ENCODE results near the gene CDC42EP5.
"Not testable (repeated sequence)": the region's sequence is repeated elsewhere in the genome, so short reads cannot be mapped to it uniquely, and the experiment has no call there.

The CDC42EP5 gene

GRCh38 chr19:54473071-54473891 lies at the start of gene CDC42EP5:
Gene CDC42EP5, minus strand, starts transcription at chr19:54473296. Its CDS starts 7,749 bp downstream, at chr19:54465547.
- Histone ChIP-seq H3K9ac (ENCODE audit: low read depth, low read length) (no peak within 1 kb of the TSS), H3K36me3 (ENCODE audit: control insufficient read depth, insufficient read depth, low read length) (no peaks in the 10 kb centered on the region), H3K4me1 (ENCODE audit: control insufficient read depth, insufficient read depth, low read length) (peaks cover 11% of the 10 kb centered on the region; the same call in 1 of the 2 replicates), H3K27ac (ENCODE audit: low read depth, low read length) (no peak within 1 kb of the TSS), H3K27me3 (ENCODE audit: control insufficient read depth, insufficient read depth, low read length) (peaks cover 22% of the 10 kb centered on the region), H3K9me3 (ENCODE audit: control insufficient read depth, insufficient read depth, low read length) (no peaks in the 10 kb centered on the region), H3K4me3 (ENCODE audit: low read depth, low read length) (no peak within 1 kb of the TSS)

DNA sequence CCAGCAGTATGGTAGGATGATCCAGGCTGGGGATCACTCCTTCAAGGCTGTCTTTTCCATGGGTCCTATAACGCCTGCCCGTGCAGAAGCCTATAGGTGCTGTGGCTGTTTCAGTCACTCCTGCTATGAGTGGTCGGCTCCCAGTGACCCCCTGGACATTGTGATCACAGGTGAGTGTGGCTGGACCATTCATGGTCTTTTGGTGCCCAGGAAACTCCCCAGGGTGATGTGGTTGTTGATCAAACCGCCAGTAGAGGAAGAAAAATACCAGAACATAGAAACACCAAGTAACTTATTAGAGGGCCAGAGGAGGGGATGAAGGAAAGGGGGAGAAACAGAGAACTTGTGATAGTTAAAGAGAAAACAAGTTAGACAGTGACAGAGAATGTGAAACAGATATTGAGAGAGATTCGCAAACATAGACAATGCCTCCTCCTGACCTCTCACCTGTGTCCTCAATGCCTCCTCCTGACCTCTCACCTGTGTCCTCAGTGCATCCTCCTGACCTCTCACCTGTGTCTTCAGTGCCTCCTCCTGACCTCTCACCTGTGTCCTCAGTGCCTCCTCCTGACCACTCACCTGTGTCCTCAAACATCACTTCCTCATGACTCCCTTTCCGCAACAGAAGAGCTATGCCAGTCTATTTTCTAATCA lies 48.9 kb upstream of the CDC42EP5 start:
- Histone ChIP-seq H3K27ac (ENCODE audit: low read depth, low read length) (no peak overlapping the region), H3K9me3 (ENCODE audit: control insufficient read depth, insufficient read depth, low read length) (peaks cover 84% of the 10 kb centered on the region), H3K4me1 (ENCODE audit: control insufficient read depth, insufficient read depth, low read length) (no peaks in the 10 kb centered on the region), H3K36me3 (ENCODE audit: control insufficient read depth, insufficient read depth, low read length) (no peaks in the 10 kb centered on the region), H3K27me3 (ENCODE audit: control insufficient read depth, insufficient read depth, low read length) (no peaks in the 10 kb centered on the region), H3K9ac (ENCODE audit: low read depth, low read length) (no peak overlapping the region), H3K4me3 (ENCODE audit: low read depth, low read length) (no peak overlapping the region)

GRCh38 chr19:54521022-54521859 lies 48.1 kb upstream of the CDC42EP5 start:
- H3K4me1 ChIP-seq (ENCODE audit: control insufficient read depth, insufficient read depth, low read length): no peaks in the 10 kb centered on the region
- no peak overlapping the region for H3K27ac ChIP-seq (ENCODE audit: low read depth, low read length)
- H3K36me3 ChIP-seq (ENCODE audit: control insufficient read depth, insufficient read depth, low read length): no peaks in the 10 kb centered on the region
- H3K27me3 ChIP-seq (ENCODE audit: control insufficient read depth, insufficient read depth, low read length): no peaks in the 10 kb centered on the region
- no peak overlapping the region for H3K9ac ChIP-seq (ENCODE audit: low read depth, low read length)
- no peak overlapping the region for H3K4me3 ChIP-seq (ENCODE audit: low read depth, low read length)
- H3K9me3 ChIP-seq (ENCODE audit: control insufficient read depth, insufficient read depth, low read length): peaks cover 84% of the 10 kb centered on the region

DNA sequence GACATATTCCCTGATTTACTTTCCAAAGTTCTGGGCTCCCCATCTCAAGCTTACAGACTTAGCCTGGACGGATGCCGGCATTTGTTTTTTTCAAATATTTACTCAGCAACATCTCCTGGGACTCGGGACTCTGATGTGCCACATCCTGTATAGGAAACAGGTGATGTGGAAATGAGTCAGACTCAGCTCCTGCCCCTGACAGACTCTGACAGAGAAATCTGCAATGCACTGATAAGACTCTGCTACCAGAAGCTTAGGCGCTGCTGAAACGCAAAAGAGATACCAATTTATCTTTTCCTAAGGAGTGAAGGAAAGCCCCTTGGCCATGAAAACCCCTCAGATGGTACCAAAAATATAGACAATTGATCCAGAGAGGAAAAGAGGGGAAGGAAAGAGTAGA lies 45.7 kb upstream of the CDC42EP5 start:
- H3K4me3 ChIP-seq (ENCODE audit: low read depth, low read length): no peak overlapping the region
- peaks cover 84% of the 10 kb centered on the region for H3K9me3 ChIP-seq (ENCODE audit: control insufficient read depth, insufficient read depth, low read length)
- H3K9ac ChIP-seq (ENCODE audit: low read depth, low read length): no peak overlapping the region
- no peak overlapping the region for H3K27ac ChIP-seq (ENCODE audit: low read depth, low read length)
- no peaks in the 10 kb centered on the region for H3K4me1 ChIP-seq (ENCODE audit: control insufficient read depth, insufficient read depth, low read length)
- H3K36me3 ChIP-seq (ENCODE audit: control insufficient read depth, insufficient read depth, low read length): no peaks in the 10 kb centered on the region
- no peaks in the 10 kb centered on the region for H3K27me3 ChIP-seq (ENCODE audit: control insufficient read depth, insufficient read depth, low read length)

DNA sequence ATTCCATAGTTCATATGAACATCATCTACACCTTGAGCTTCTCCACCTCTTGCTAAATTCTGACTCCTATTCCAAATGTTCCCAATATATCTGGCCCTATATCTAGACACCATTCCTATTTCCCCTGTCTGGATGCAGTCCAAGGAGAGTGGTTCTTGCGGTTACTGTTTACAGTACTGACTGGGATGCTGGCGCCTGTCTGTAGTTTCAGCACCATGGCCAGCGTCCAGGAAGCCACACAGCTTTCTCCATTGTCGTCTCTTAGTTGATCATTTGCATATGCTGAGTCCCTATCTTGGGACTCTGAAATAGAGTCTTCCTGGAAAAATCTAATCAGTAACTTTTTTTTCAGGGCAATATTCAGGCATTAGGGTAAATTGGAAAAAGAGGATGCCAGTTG lies 44.4 kb upstream of the CDC42EP5 start:
- Histone ChIP-seq H3K27ac (ENCODE audit: low read depth, low read length) (no peak overlapping the region), H3K9me3 (ENCODE audit: control insufficient read depth, insufficient read depth, low read length) (peaks cover 86% of the 10 kb centered on the region), H3K4me1 (ENCODE audit: control insufficient read depth, insufficient read depth, low read length) (no peaks in the 10 kb centered on the region), H3K27me3 (ENCODE audit: control insufficient read depth, insufficient read depth, low read length) (no peaks in the 10 kb centered on the region), H3K4me3 (ENCODE audit: low read depth, low read length) (no peak overlapping the region), H3K36me3 (ENCODE audit: control insufficient read depth, insufficient read depth, low read length) (no peaks in the 10 kb centered on the region), H3K9ac (ENCODE audit: low read depth, low read length) (no peak overlapping the region)

DNA sequence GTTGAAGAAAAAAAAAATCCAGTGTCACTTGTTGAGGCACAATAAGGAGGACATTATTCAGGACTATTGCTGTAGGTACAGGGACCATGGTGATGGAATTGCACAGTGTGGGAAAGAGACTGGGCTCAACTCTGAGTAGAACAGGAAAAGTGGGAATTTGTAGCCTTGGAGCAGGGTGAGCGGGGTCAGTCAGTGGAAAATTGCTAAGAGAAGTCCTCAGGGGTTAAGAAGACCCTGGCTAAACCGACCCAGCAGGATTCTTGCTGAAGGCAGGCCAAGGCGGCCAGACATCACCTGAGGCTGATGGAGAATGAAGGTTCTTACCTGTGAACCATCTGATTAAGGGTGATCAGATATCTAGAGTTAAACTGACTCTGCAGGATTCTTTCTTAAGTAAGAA lies 42.1 kb upstream of the CDC42EP5 start:
- Histone ChIP-seq H3K27ac (ENCODE audit: low read depth, low read length) (no peak overlapping the region), H3K4me1 (ENCODE audit: control insufficient read depth, insufficient read depth, low read length) (no peaks in the 10 kb centered on the region), H3K36me3 (ENCODE audit: control insufficient read depth, insufficient read depth, low read length) (no peaks in the 10 kb centered on the region), H3K9ac (ENCODE audit: low read depth, low read length) (no peak overlapping the region), H3K27me3 (ENCODE audit: control insufficient read depth, insufficient read depth, low read length) (no peaks in the 10 kb centered on the region), H3K4me3 (ENCODE audit: low read depth, low read length) (no peak overlapping the region), H3K9me3 (ENCODE audit: control insufficient read depth, insufficient read depth, low read length) (peaks cover 70% of the 10 kb centered on the region)

- H3K27ac ChIP-seq (ENCODE audit: low read depth, low read length); H3K4me3 ChIP-seq (ENCODE audit: low read depth, low read length); H3K36me3 ChIP-seq (ENCODE audit: control insufficient read depth, insufficient read depth, low read length); H3K9ac ChIP-seq (ENCODE audit: low read depth, low read length); H3K27me3 ChIP-seq (ENCODE audit: control insufficient read depth, insufficient read depth, low read length); H3K4me1 ChIP-seq (ENCODE audit: control insufficient read depth, insufficient read depth, low read length): not testable (repeated sequence)
- peaks cover 35% of the 10 kb centered on the region for H3K9me3 ChIP-seq (ENCODE audit: control insufficient read depth, insufficient read depth, low read length)
These were observed 36.3 kb upstream of the CDC42EP5 start for GRCh38 chr19:54509200-54509940.

GRCh38 chr19:54508487-54508886 lies 35.4 kb upstream of the CDC42EP5 start:
- H3K9me3 ChIP-seq (ENCODE audit: control insufficient read depth, insufficient read depth, low read length): peaks cover 28% of the 10 kb centered on the region
- H3K4me1 ChIP-seq (ENCODE audit: control insufficient read depth, insufficient read depth, low read length); H3K27ac ChIP-seq (ENCODE audit: low read depth, low read length); H3K27me3 ChIP-seq (ENCODE audit: control insufficient read depth, insufficient read depth, low read length); H3K4me3 ChIP-seq (ENCODE audit: low read depth, low read length); H3K36me3 ChIP-seq (ENCODE audit: control insufficient read depth, insufficient read depth, low read length); H3K9ac ChIP-seq (ENCODE audit: low read depth, low read length): not testable (repeated sequence)

DNA sequence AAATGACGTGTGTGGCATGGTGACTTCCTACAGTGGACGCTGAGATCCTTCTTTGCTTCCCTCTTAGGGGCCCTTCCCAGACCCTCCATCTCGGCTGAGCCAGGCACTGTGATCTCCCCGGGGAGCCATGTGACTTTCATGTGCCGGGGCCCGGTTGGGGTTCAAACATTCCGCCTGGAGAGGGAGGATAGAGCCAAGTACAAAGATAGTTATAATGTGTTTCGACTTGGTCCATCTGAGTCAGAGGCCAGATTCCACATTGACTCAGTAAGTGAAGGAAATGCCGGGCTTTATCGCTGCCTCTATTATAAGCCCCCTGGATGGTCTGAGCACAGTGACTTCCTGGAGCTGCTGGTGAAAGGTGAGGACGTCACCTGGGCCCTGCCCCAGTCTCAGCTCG lies 34.7 kb upstream of the CDC42EP5 start:
- peaks cover 22% of the 10 kb centered on the region for H3K9me3 ChIP-seq (ENCODE audit: control insufficient read depth, insufficient read depth, low read length)
- no peak overlapping the region for H3K4me3 ChIP-seq (ENCODE audit: low read depth, low read length)
- no peak overlapping the region for H3K9ac ChIP-seq (ENCODE audit: low read depth, low read length)
- no peak overlapping the region for H3K27ac ChIP-seq (ENCODE audit: low read depth, low read length)
- H3K27me3 ChIP-seq (ENCODE audit: control insufficient read depth, insufficient read depth, low read length): no peaks in the 10 kb centered on the region
- H3K4me1 ChIP-seq (ENCODE audit: control insufficient read depth, insufficient read depth, low read length): no peaks in the 10 kb centered on the region
- no peaks in the 10 kb centered on the region for H3K36me3 ChIP-seq (ENCODE audit: control insufficient read depth, insufficient read depth, low read length)

GRCh38 chr19:54507038-54507717 lies 34.1 kb upstream of the CDC42EP5 start:
- not testable (repeated sequence) for H3K4me1 ChIP-seq (ENCODE audit: control insufficient read depth, insufficient read depth, low read length); H3K27ac ChIP-seq (ENCODE audit: low read depth, low read length); H3K9ac ChIP-seq (ENCODE audit: low read depth, low read length); H3K36me3 ChIP-seq (ENCODE audit: control insufficient read depth, insufficient read depth, low read length); H3K27me3 ChIP-seq (ENCODE audit: control insufficient read depth, insufficient read depth, low read length); H3K4me3 ChIP-seq (ENCODE audit: low read depth, low read length)
- H3K9me3 ChIP-seq (ENCODE audit: control insufficient read depth, insufficient read depth, low read length): peaks cover 21% of the 10 kb centered on the region
